ENCODE data around the gene SIAE. TPM values are rescaled to one million over a fixed set of nuclear protein-coding genes. Genes with fewer than 3 reads are reported as not detected.

Gene SIAE

Small RNA genes within 50 kb of the gene (small RNA-seq; reads per million reads assigned to genes)
- gene RNA5SP352 (ENCODE audit: insufficient read depth): not detected
